ENCODE results near the gene HSDL1. TPM values are rescaled to one million over a fixed set of nuclear protein-coding genes. Genes with fewer than 3 reads are reported as not detected.
A peak's percentile ranks its signal among the peaks of the same experiment; 100 is the strongest.

The HSDL1 gene
- total RNA-seq, 1 donor from 2014 or later, result 101 TPM

GRCh38 chr16:84143784-84144199 lies 1.2 kb downstream of the HSDL1 start:
- H3K4me1 ChIP-seq, result peaks cover 14% of the 10 kb centered on the region
- no peaks in the 10 kb centered on the region for H3K36me3 ChIP-seq
- no peaks in the 10 kb centered on the region for H3K9me3 ChIP-seq (ENCODE audit: low read depth)
- Mint-ChIP-seq H3K27ac (no peak overlapping the region), H3K4me1 (peaks cover 27% of the 10 kb centered on the region), H3K27me3 (ENCODE audit: insufficient read depth, low read depth) (peaks cover 12% of the 10 kb centered on the region), H3K4me3 (peak overlapping the region; percentile 99), H3K36me3 (peaks cover 21% of the 10 kb centered on the region), H3K9me3 (peaks cover 9% of the 10 kb centered on the region)
- no peak overlapping the region for H3K9ac ChIP-seq
- H2AFZ ChIP-seq (replicated peaks), result peak overlapping the region; percentile 74
- H3K27me3 ChIP-seq, result peaks cover 22% of the 10 kb centered on the region
- no peak overlapping the region for H3K27ac ChIP-seq
- peak overlapping the region; percentile 99 for H3K4me2 ChIP-seq
- H3K79me2 ChIP-seq (ENCODE audit: low read depth), result peaks cover 56% of the 10 kb centered on the region
- H3K4me3 ChIP-seq, result peak overlapping the region; percentile 94
- DNase-seq (ENCODE audit: low spot score), result peak; percentile 71
- peaks cover 41% of the 10 kb centered on the region for H4K20me1 ChIP-seq (ENCODE audit: low read depth)
- peaks cover 18% of the 10 kb centered on the region for H3F3A ChIP-seq (ENCODE audit: low read depth)
- no peak for TF ChIP-seq EZH2 (IDR thresholded peaks at IDR 0.05)
- no peak for TF ChIP-seq EZH2phosphoT487 (IDR thresholded peaks at IDR 0.05)
- TF ChIP-seq, protein P1, sequence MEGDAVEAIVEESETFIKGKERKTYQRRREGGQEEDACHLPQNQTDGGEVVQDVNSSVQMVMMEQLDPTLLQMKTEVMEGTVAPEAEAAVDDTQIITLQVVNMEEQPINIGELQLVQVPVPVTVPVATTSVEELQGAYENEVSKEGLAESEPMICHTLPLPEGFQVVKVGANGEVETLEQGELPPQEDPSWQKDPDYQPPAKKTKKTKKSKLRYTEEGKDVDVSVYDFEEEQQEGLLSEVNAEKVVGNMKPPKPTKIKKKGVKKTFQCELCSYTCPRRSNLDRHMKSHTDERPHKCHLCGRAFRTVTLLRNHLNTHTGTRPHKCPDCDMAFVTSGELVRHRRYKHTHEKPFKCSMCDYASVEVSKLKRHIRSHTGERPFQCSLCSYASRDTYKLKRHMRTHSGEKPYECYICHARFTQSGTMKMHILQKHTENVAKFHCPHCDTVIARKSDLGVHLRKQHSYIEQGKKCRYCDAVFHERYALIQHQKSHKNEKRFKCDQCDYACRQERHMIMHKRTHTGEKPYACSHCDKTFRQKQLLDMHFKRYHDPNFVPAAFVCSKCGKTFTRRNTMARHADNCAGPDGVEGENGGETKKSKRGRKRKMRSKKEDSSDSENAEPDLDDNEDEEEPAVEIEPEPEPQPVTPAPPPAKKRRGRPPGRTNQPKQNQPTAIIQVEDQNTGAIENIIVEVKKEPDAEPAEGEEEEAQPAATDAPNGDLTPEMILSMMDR (IDR thresholded peaks at IDR 0.05), result no peak

- Histone ChIP-seq H3K9ac (no peak overlapping the region), H3K4me3 (peak overlapping the region; percentile 94), H3K4me2 (peak overlapping the region; percentile 99), H2AFZ (replicated peaks) (no peak overlapping the region), H3K9me3 (ENCODE audit: low read depth) (no peaks in the 10 kb centered on the region), H4K20me1 (ENCODE audit: low read depth) (peaks cover 48% of the 10 kb centered on the region), H3K27me3 (peaks cover 22% of the 10 kb centered on the region), H3K4me1 (peaks cover 20% of the 10 kb centered on the region), H3K27ac (no peak overlapping the region), H3K79me2 (ENCODE audit: low read depth) (peaks cover 63% of the 10 kb centered on the region), H3F3A (ENCODE audit: low read depth) (peaks cover 22% of the 10 kb centered on the region), H3K36me3 (no peaks in the 10 kb centered on the region)
- Mint-ChIP-seq H3K4me3 (peak overlapping the region; percentile 99), H3K27me3 (ENCODE audit: insufficient read depth, low read depth) (peaks cover 12% of the 10 kb centered on the region), H3K9me3 (peaks cover 9% of the 10 kb centered on the region), H3K36me3 (peaks cover 21% of the 10 kb centered on the region), H3K4me1 (peaks cover 33% of the 10 kb centered on the region), H3K27ac (no peak overlapping the region)
- no peak for DNase-seq (ENCODE audit: low spot score)
- TF ChIP-seq EZH2 (IDR thresholded peaks at IDR 0.05), result no peak
- no peak for TF ChIP-seq EZH2phosphoT487 (IDR thresholded peaks at IDR 0.05)
- TF ChIP-seq, protein P1 (IDR thresholded peaks at IDR 0.05), result no peak
Measured at GRCh38 chr16:84143081-84143480, 1.9 kb downstream of the HSDL1 start.

GRCh38 chr16:84141143-84141670 lies 3.8 kb downstream of the HSDL1 start:
- no peaks in the 10 kb centered on the region for H3K36me3 ChIP-seq
- H4K20me1 ChIP-seq (ENCODE audit: low read depth), result peaks cover 66% of the 10 kb centered on the region
- H3K4me2 ChIP-seq, result no peak overlapping the region
- Mint-ChIP-seq H3K36me3 (peaks cover 21% of the 10 kb centered on the region), H3K27ac (no peak overlapping the region), H3K27me3 (ENCODE audit: insufficient read depth, low read depth) (peaks cover 11% of the 10 kb centered on the region), H3K4me3 (peak overlapping the region; percentile 6), H3K4me1 (peaks cover 51% of the 10 kb centered on the region), H3K9me3 (peaks cover 9% of the 10 kb centered on the region)
- H2AFZ ChIP-seq (replicated peaks), result no peak overlapping the region
- no peaks in the 10 kb centered on the region for H3K9me3 ChIP-seq (ENCODE audit: low read depth)
- DNase-seq (ENCODE audit: low spot score), result no peak
- H3K27me3 ChIP-seq, result peaks cover 10% of the 10 kb centered on the region
- H3K27ac ChIP-seq, result no peak overlapping the region
- TF ChIP-seq, protein P1 (IDR thresholded peaks at IDR 0.05), result no peak
- TF ChIP-seq EZH2 (IDR thresholded peaks at IDR 0.05) (no peak), EZH2phosphoT487 (IDR thresholded peaks at IDR 0.05) (no peak)
- peaks cover 82% of the 10 kb centered on the region for H3K79me2 ChIP-seq (ENCODE audit: low read depth)
- no peak overlapping the region for H3K9ac ChIP-seq
- peaks cover 22% of the 10 kb centered on the region for H3F3A ChIP-seq (ENCODE audit: low read depth)
- H3K4me3 ChIP-seq, result no peak overlapping the region
- H3K4me1 ChIP-seq, result peaks cover 35% of the 10 kb centered on the region
